ENCODE results near the gene TMCC1.
"Not testable (repeated sequence)": the region's sequence is repeated elsewhere in the genome, so short reads cannot be mapped to it uniquely, and the experiment has no call there.

Gene TMCC1

DNA sequence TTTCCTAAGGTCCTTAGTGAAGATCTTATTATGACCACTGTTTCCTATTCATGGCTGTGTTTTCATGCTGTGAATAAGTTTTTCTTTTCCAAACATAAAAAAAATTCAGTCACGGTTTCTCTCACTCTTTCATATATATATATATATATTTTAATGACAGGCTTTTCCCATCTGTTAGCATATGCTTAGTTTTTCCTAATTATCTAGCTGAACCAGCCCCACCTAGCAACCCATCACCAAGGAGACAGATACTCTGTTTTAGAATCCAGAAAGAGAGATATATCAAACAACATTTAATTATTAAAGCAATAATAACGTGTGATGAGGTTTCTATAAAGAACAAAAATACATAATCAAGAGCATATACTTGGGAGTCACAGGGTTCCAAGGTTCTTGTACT, 58.3 kb downstream of the TMCC1 start:
- DNase-seq (ENCODE audit: low read depth): no peak

GRCh38 chr3:129834580-129834979, 58.9 kb downstream of the TMCC1 start:
- DNase-seq (ENCODE audit: low read depth): no peak

DNA sequence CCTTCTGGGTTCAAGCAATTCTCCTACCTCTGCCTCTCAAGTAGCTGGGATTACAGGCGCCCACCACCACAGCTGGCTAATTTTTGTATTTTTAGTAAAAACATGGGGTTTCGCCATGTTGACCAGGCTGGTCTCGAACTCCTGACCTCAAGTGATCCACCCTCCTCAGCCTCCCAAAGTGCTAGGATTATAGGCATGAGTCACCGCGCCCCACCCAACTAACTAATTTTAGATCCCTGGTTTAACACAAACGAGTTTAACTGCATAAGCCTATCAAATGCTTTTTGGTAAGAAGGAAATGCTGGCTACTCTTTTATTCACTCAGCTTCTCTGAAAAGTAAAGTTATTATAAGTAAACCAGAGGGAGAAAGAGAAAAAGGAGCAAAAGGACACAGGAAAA, 61.6 kb downstream of the TMCC1 start:
- not testable (repeated sequence) for DNase-seq (ENCODE audit: low read depth)

- no peak for DNase-seq (ENCODE audit: low read depth)
Measured at GRCh38 chr3:129831503-129831902, 62.0 kb downstream of the TMCC1 start.

DNA sequence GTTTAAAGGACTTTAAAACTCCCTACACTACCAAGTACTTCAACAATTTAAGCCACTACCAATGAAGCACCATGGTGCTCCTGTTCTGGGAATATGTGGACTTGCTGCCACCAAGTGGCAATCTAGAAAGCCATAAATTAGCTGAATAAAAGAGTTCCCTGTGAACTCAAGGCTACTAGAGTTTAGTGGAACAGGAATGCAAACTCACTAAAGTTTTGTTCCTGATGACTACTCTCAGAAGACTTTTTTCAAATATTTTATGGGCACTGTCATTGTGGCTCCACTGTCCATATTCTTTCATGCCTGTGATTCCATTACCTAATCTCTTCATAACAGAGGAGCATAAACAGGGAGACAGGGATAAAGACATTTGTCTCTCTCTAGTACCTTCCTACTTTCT, 63.9 kb downstream of the TMCC1 start:
- no peak for DNase-seq (ENCODE audit: low read depth)

- DNase-seq (ENCODE audit: low read depth): no peak
Measured at GRCh38 chr3:129827765-129828164, 65.7 kb downstream of the TMCC1 start.

DNA sequence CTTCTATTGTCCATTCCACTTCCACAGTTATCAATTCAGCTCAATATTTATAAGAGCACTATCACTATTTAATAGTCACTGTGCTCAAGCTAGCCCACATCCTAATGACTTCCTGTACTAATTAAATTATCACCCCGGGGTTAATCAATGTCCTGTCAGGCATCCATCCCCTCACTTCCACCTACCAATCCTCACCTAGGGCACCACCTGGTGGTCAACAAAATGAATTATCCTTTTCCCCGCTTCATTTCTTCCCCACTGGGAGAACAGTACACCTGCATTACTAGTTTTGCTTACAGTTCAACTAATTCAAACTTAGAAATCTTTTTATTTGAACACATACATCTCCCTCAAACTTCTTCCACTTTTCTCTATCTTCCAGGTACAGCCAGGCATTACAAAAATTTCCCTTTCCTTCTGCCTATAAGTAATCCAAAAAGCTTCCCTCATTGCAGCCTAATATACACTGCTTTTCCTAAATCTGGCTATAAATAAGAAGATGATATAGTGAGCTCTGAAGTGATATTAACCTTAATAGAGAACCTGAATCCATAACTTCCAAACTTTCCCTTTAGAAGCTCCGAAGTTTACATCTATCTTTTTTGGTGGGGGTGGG, 68.5 kb downstream of the TMCC1 start:
- DNase-seq (ENCODE audit: low read depth): peak; percentile 8

DNA sequence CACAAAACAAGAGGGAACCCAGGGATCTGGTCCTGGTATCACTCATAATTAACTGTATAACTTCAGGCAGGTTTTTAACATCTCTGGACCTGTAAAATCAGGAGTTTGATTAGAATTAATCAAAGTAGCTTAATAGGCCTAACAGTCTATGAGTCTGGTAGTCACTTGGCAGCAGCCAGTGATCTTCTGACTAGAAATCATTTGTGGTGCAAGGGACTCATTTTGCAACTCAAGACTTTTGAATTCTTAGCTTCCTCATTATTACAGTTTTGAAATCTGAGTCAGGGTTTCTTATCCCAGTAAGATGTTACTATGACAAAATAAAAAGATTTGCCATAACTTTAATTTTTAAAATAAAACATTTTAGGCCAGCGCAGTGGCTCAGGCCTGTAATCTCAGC, 70.8 kb downstream of the TMCC1 start:
- DNase-seq (ENCODE audit: low read depth): no peak

GRCh38 chr3:129822241-129822640, 71.3 kb downstream of the TMCC1 start:
- no peak for DNase-seq (ENCODE audit: low read depth)

DNA sequence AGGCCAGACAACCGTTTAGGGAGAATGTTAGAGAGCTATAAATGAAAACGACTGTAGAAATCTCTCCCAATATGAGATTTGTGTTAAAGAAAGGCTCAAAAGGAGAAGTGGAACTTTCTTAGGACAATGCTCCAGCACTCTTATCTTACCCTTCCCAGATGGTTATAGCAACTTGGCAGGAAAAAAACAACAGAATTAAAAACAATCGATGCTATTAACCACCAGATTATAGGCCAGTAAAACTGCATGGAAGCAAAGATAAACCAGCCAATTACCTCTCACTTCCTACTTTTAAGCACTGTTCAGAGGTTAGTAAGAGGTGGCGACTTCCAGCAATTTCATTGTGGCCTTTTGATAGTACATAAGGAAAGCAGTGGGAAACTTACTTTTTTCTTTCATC, 72.9 kb downstream of the TMCC1 start:
- DNase-seq (ENCODE audit: low read depth): no peak

- DNase-seq (ENCODE audit: low read depth): no peak
Measured at GRCh38 chr3:129812589-129812988, 80.9 kb downstream of the TMCC1 start.

DNA sequence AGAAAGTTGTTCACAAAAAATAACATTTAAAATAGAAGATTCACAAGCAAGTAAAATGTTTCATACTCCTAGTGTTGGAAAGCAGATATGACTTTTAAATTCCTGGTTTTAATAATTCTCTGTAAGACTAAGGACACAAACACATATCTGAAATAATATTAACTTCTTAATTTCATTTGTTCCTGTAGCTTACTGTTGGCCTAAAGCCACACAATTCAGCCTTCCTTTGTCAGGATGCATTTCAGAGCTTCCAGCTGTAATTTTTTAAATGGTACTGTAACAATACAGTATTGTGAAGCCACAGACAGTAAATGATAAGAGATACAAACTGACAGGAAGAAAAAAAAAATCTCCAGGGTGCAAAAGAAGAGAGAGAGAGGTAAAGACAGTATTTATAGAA, 84.2 kb downstream of the TMCC1 start:
- DNase-seq (ENCODE audit: low read depth): no peak

GRCh38 chr3:129796146-129796545, 97.4 kb downstream of the TMCC1 start:
- no peak for DNase-seq (ENCODE audit: low read depth)

- no peak for DNase-seq (ENCODE audit: low read depth)
Measured at GRCh38 chr3:129795186-129796010, 98.1 kb downstream of the TMCC1 start.

GRCh38 chr3:129794311-129795185, 99.0 kb downstream of the TMCC1 start:
- DNase-seq (ENCODE audit: low read depth): peak; percentile 1

DNA sequence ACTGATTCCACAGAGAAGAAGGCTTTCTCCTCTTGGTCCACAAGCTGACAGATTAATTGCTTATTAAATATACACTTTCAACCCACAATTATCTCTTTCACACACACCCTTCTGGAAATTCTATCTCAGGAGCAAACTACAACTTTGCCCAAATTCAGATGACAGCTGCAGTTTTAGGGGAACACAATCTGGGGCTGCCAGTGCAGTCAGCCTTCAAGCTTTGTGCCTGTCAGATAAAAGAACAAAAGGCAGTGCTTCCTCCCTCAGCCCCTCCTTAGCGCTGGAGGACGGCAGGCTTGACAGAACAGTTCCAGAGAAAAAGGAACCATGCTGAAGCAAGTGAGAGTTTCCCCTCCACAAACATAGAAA, 99.6 kb downstream of the TMCC1 start:
- no peak for DNase-seq (ENCODE audit: low read depth)

- no peak for DNase-seq (ENCODE audit: low read depth)
Measured at GRCh38 chr3:129793319-129793718, 100.2 kb downstream of the TMCC1 start.

DNA sequence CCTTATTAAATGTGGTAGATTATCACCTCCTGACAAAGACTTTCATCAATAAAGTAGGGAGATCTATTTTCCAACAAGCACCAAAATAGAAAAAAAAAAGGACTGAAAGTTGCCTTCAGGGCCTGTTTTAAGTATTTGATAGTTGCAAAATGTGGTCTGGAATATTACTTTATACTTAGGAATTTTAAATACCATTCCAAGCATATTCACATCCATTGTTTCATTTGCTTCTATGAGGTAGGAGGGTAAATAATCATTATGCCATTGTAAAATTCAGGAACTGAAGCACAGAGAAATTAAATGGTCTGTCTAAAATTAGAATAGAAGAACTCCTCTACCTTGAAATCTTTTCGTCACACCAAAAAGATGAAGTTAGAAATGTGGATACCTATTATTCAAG, 110.0 kb downstream of the TMCC1 start:
- no peak for DNase-seq (ENCODE audit: low read depth)

DNA sequence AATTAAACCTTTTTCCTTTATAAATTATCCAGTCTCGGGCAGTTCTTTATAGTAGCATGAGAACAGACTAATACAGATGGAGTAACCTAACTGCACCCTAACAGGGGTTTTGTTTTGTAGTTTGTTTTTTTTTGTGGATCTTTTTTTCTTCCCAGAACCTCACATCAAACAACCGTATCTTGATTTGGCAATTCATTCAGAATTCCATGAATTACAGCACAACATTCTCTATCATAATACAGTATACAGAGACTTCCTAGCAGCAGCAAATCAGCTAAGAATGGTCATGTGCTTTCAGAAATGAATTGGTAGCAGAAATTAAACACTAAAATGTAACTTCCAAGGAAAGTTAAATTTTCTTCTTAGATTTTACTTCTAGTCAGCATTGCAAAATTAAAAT, 114.6 kb downstream of the TMCC1 start:
- no peak for DNase-seq (ENCODE audit: low read depth)

GRCh38 chr3:129777806-129778205, 115.7 kb downstream of the TMCC1 start:
- DNase-seq (ENCODE audit: low read depth): no peak

- no peak for DNase-seq (ENCODE audit: low read depth)
Measured at GRCh38 chr3:129775870-129776269, 117.6 kb downstream of the TMCC1 start.

GRCh38 chr3:129773691-129774663, 119.5 kb downstream of the TMCC1 start:
- DNase-seq (ENCODE audit: low read depth): no peak

Measured in activated T-cell treated with anti-CD3 and anti-CD28 coated beads for 48 hours (primary cell).